GM23338 (cell line): Measurements from ENCODE around the gene NCF2. TPM values are rescaled to one million over a fixed set of nuclear protein-coding genes. Genes with fewer than 3 reads are reported as not detected.

Source experiments
- ATAC-seq: fragments of 200-7000 bp; cut with Tn5 transposase; 3 replicates; pipeline ENCODE4 v1.9.1; 2020
- DNase-seq: peaks from one replicate; pipeline ENCODE4 v3.0.0-alpha.2; 2015; ENCODE audit warnings: low spot score
- H2AFZ ChIP-seq: fragments of 200-600 bp; sonication (generic); 2 replicates; pipeline ENCODE4 v1.8.0; 2016; ENCODE audit warnings: antibody characterized with exemption, mild to moderate bottlenecking, moderate library complexity
- H3F3A ChIP-seq: fragments of 200-600 bp; sonication (generic); replicated peaks from 2 replicates; pipeline ENCODE4 v1.8.0; 2017; ENCODE audit warnings: antibody characterized with exemption, mixed run types, low read depth
- H3K27ac ChIP-seq: fragments of 200-600 bp; sonication (generic); 2 replicates; pipeline ENCODE4 v1.6.1; 2016; ENCODE audit warnings: low read depth
- H3K27me3 ChIP-seq: fragments of 200-600 bp; sonication (generic); 2 replicates; pipeline ENCODE4 v1.8.0; 2016; ENCODE audit warnings: mild to moderate bottlenecking, mixed run types, moderate library complexity; ENCODE audit not compliant: insufficient read depth
- H3K36me3 ChIP-seq: fragments of 200-600 bp; sonication (generic); 2 replicates; pipeline ENCODE4 v1.8.0; 2016; ENCODE audit warnings: mild to moderate bottlenecking; ENCODE audit not compliant: insufficient read depth
- H3K4me1 ChIP-seq: fragments of 200-600 bp; sonication (generic); 2 replicates; pipeline ENCODE4 v1.8.0; 2016; ENCODE audit warnings: mild to moderate bottlenecking, moderate library complexity; ENCODE audit not compliant: insufficient read depth
- H3K4me2 ChIP-seq: fragments of 200-600 bp; sonication (generic); 2 replicates; pipeline ENCODE4 v1.7.1; 2017; ENCODE audit warnings: mixed run types
- H3K4me3 ChIP-seq: fragments of 200-600 bp; sonication (generic); 2 replicates; pipeline ENCODE4 v1.6.1; 2016; ENCODE audit warnings: mixed run types
- H3K79me2 ChIP-seq: fragments of 200-600 bp; sonication (generic); replicated peaks from 2 replicates; pipeline ENCODE4 v1.8.0; 2017; ENCODE audit warnings: mild to moderate bottlenecking; ENCODE audit not compliant: insufficient read depth
- H3K9me2 ChIP-seq: fragments of 200-600 bp; sonication (generic); 2 replicates; pipeline ENCODE4 v1.8.0; 2017; ENCODE audit not compliant: insufficient read depth
- H4K20me1 ChIP-seq: fragments of 200-600 bp; sonication (generic); replicated peaks from 2 replicates; pipeline ENCODE4 v1.8.0; 2017; ENCODE audit warnings: mild to moderate bottlenecking; ENCODE audit not compliant: insufficient read depth
- H3K27ac Mint-ChIP-seq: 2 replicates; pipeline ENCODE4 v1.8.0; 2020; ENCODE audit warnings: inconsistent platforms, mild to moderate bottlenecking, moderate library complexity, mixed read lengths
- H3K27me3 Mint-ChIP-seq: 3 replicates; pipeline ENCODE4 v1.8.0; 2022; ENCODE audit warnings: low read depth, mild to moderate bottlenecking, moderate library complexity, mixed read lengths, inconsistent platforms; ENCODE audit not compliant: insufficient read depth, poor library complexity
- H3K36me3 Mint-ChIP-seq: 3 replicates; pipeline ENCODE4 v1.8.0; 2021; ENCODE audit warnings: low read depth, mild to moderate bottlenecking, inconsistent platforms, moderate library complexity, mixed read lengths
- H3K4me1 Mint-ChIP-seq: 3 replicates; pipeline ENCODE4 v1.8.0; 2020; ENCODE audit warnings: mild to moderate bottlenecking, inconsistent platforms, mixed read lengths
- H3K4me3 Mint-ChIP-seq: 3 replicates; pipeline ENCODE4 v1.8.0; 2021; ENCODE audit warnings: moderate library complexity, mild to moderate bottlenecking, inconsistent platforms, mixed read lengths
- H3K9me3 Mint-ChIP-seq: 3 replicates; pipeline ENCODE4 v1.8.0; 2020; ENCODE audit warnings: moderate library complexity, mild to moderate bottlenecking, inconsistent platforms, mixed read lengths
- CREB1 ChIP-seq: fragments of 250-450 bp; sonication (Bioruptor Pico); IDR thresholded peaks from 2 replicates; pipeline ENCODE4 v1.5.0; 2020; ENCODE audit warnings: low read depth, mild to moderate bottlenecking, moderate library complexity
- ETS1 ChIP-seq: IDR thresholded peaks from 2 replicates; pipeline ENCODE4 v1.6.1; 2016; ENCODE audit warnings: antibody characterized with exemption
- EZH2 ChIP-seq: fragments of 200-600 bp; sonication (generic); IDR thresholded peaks from one replicate; pipeline ENCODE4 v1.8.0; 2017; ENCODE audit warnings: antibody characterized with exemption, mild to moderate bottlenecking, low read depth; ENCODE audit not compliant: unreplicated experiment
- EZH2phosphoT487 ChIP-seq: fragments of 200-600 bp; sonication (generic); IDR thresholded peaks from one replicate; pipeline ENCODE4 v1.8.1; 2018; ENCODE audit warnings: antibody characterized with exemption; ENCODE audit not compliant: unreplicated experiment
- NANOG ChIP-seq: IDR thresholded peaks from 2 replicates; pipeline ENCODE4 v1.6.1; 2016; ENCODE audit warnings: antibody characterized with exemption, borderline replicate concordance
- REST ChIP-seq: IDR thresholded peaks from one replicate; pipeline ENCODE4 v1.6.1; 2018; ENCODE audit warnings: antibody characterized with exemption; ENCODE audit not compliant: unreplicated experiment
- STAT1 ChIP-seq: IDR thresholded peaks from one replicate; pipeline ENCODE4 v1.6.1; 2016; ENCODE audit warnings: antibody characterized with exemption; ENCODE audit not compliant: unreplicated experiment
- ZNF331 ChIP-seq: fragments of 250-450 bp; sonication (Bioruptor Pico); IDR thresholded peaks from 2 replicates; pipeline ENCODE4 v1.5.0; 2020; ENCODE audit warnings: low read depth, mild to moderate bottlenecking, moderate library complexity
- ZNF462 ChIP-seq: fragments of 250-450 bp; sonication (Bioruptor Pico); IDR thresholded peaks from 2 replicates; pipeline ENCODE4 v1.5.0; 2020; ENCODE audit warnings: mild to moderate bottlenecking, moderate library complexity
- polyA plus RNA-seq: library from polyadenylated mRNA; unstranded; fragments of >200 nt; fragmentation: Nextera tagmentation; extraction: Ambion mirVana; gene quantifications from 2 replicates; pipeline ENCODE4 v1.2.1, GENCODE V29; 2016
- total RNA-seq: library from RNA; depleted of rRNA; stranded (reverse); fragments of >200 nt; shearing (Covaris generic); gene quantifications from 2 replicates; pipeline ENCODE4 v1.2.3, GENCODE V29; 2014

NCF2 gene
- total and polyA plus RNA-seq, 2 experiments from 2014 or later = not detected

GRCh38 chr1:183605904-183606303 lies 15.6 kb upstream of the NCF2 start (continued):
- no peak for TF ChIP-seq ZNF462 (CRISPR knock-in tag)
- no peak for TF ChIP-seq EZH2phosphoT487
- TF ChIP-seq CREB1 = no peak

GRCh38 chr1:183604815-183605214 lies 14.6 kb upstream of the NCF2 start:
- no peak overlapping the region for H3K4me3 Mint-ChIP-seq
- DNase-seq (no peak), ATAC-seq (no peak)
- no peaks in the 10 kb centered on the region; the same call in 2 of the 3 replicates for H3K9me3 Mint-ChIP-seq
- no peak for TF ChIP-seq REST
- TF ChIP-seq ZNF331 (CRISPR knock-in tag) = no peak
- no peak for TF ChIP-seq NANOG
- no peak for TF ChIP-seq ETS1
- TF ChIP-seq EZH2 = no peak
- TF ChIP-seq STAT1 = no peak
- H3K4me2 ChIP-seq = no peak overlapping the region
- H3K79me2 ChIP-seq = no peaks in the 10 kb centered on the region
- no peaks in the 10 kb centered on the region for H4K20me1 ChIP-seq
- H3K9me2 ChIP-seq = 0 out of 2 replicates have a peak, but pooled peaks cover 8% of the 10 kb centered on the region
- H3K4me3 ChIP-seq = no peak overlapping the region
- no peak overlapping the region for H3K27ac Mint-ChIP-seq
- H3K27me3 Mint-ChIP-seq = peaks cover 8% of the 10 kb centered on the region
- no peaks in the 10 kb centered on the region for H3F3A ChIP-seq
- H3K27me3 ChIP-seq = no peaks in the 10 kb centered on the region
- H3K4me1 ChIP-seq = no peaks in the 10 kb centered on the region
- no peak overlapping the region for H3K27ac ChIP-seq
- H2AFZ ChIP-seq = peak overlapping the region; percentile 87; the same call in 1 of the 2 replicates
- H3K4me1 Mint-ChIP-seq = peaks cover 4% of the 10 kb centered on the region; the same call in 2 of the 3 replicates
- no peaks in the 10 kb centered on the region for H3K36me3 Mint-ChIP-seq
- no peaks in the 10 kb centered on the region for H3K36me3 ChIP-seq
